ENCODE measurements around the gene ZNF346. TPM values are rescaled to one million over a fixed set of nuclear protein-coding genes. Genes with fewer than 3 reads are reported as not detected.
"Not testable (repeated sequence)": the region's sequence is repeated elsewhere in the genome, so short reads cannot be mapped to it uniquely, and the experiment has no call there.

Gene ZNF346
- total RNA-seq, 4 donors from 2014 or later, result 8.4 to 21.6 (median 16.3) TPM

DNA sequence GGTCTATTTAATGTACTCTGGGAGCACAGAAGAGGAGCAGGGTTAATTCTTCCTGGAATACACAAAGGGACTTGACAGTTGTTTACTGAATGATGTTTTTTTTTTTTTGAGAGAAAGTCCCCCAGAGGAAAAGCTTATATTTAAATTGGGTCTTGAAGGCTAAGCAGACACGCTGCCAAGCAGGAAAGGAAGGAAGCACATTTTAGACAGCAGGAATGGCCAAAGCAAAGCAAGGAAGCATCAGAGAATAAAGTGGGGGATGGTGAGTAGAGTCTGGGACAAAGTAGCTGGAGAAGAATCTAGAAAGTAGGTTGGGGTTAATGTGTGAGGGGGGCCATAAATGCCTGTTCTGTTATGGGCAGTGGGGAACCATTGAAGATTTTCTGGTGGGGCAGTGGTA, 21.5 kb downstream of the ZNF346 start:
- TF ChIP-seq POLR2A (IDR thresholded peaks at IDR 0.05), result no peak
- TF ChIP-seq, protein P1, sequence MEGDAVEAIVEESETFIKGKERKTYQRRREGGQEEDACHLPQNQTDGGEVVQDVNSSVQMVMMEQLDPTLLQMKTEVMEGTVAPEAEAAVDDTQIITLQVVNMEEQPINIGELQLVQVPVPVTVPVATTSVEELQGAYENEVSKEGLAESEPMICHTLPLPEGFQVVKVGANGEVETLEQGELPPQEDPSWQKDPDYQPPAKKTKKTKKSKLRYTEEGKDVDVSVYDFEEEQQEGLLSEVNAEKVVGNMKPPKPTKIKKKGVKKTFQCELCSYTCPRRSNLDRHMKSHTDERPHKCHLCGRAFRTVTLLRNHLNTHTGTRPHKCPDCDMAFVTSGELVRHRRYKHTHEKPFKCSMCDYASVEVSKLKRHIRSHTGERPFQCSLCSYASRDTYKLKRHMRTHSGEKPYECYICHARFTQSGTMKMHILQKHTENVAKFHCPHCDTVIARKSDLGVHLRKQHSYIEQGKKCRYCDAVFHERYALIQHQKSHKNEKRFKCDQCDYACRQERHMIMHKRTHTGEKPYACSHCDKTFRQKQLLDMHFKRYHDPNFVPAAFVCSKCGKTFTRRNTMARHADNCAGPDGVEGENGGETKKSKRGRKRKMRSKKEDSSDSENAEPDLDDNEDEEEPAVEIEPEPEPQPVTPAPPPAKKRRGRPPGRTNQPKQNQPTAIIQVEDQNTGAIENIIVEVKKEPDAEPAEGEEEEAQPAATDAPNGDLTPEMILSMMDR (IDR thresholded peaks at IDR 0.05), result no peak
- DNase-seq (ENCODE audit: low spot score in 2 of 2), result no peak
- H3K4me3 ChIP-seq (ENCODE audit: low read depth, poor library complexity, severe bottlenecking), result no peak overlapping the region
- WGBS, 2 donors, result 81 to 83% methylated on average over 1 of the region's 1 CpG
- intact Hi-C loops (cut with DNase I; ENCODE audit: low total_unique reads), result no loop called here

DNA sequence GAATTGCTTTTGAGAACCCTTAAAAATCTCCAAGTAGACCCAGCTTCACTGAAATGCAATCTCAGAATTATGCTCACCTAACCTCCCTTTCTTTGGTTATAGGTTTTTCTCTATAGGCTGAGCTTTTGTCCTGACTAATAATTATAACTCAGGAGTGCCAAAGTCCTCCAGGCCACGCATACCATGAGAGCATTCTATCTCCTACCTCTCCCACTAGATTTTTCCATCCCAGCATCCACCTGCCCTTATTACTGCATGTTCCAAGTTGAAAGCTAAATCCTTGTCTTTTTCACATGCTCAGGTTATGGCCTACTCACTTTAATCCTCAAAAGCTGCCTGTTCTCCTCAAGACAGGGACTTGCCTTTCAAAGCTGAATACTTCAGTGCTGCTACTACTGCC, 22.1 kb downstream of the ZNF346 start:
- intact Hi-C loops (cut with DNase I; ENCODE audit: low total_unique reads), result no loop called here
- TF ChIP-seq POLR2A (IDR thresholded peaks at IDR 0.05), result no peak
- TF ChIP-seq, protein P1 (IDR thresholded peaks at IDR 0.05), result no peak
- no peak for DNase-seq (ENCODE audit: low spot score in 2 of 2)
- H3K4me3 ChIP-seq (ENCODE audit: low read depth, poor library complexity, severe bottlenecking), result no peak overlapping the region
- WGBS, 2 donors, result 86 to 88% methylated on average over 1 of the region's 1 CpG

DNA sequence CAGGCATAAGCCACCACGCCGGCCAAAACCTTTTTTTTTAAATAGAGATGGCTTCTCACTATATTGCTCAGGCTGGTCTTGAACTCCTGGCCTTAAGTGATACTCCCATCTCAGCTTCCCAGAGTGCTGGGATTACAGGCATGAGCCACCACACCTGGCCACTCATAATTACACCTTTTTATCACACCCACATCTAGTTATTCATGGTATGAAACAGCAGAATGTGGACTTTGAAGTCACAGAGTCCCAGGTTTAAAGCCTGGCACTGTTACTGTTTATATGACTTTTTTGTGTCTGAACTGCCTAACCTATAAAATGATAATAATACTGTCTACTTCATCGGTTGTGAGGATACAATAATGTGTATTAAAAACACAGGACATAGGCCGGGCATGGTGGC, 23.1 kb downstream of the ZNF346 start:
- TF ChIP-seq POLR2A (IDR thresholded peaks at IDR 0.05), result no peak
- TF ChIP-seq, protein P1 (IDR thresholded peaks at IDR 0.05), result no peak

DNA sequence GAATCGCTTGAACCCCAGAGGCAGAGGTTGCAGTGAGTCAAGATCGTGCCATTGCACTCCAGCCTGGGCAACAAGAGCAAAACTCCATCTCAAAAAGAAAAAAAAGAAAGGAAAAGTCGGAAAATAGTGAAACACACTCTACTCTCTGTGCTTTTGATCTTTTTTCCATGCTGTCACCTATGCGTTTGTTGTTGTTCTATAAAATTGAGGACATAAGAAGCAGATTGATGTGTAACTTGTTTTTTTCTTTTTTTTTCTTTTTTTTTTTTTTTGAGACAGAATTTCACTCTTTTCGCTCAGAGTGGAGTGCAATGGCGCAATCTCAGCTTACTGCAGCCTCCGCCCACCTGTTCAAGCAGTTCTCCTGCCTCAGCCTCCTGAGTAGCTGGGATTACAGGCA, 26.0 kb downstream of the ZNF346 start:
- DNase-seq (ENCODE audit: low spot score in 2 of 2); intact Hi-C loops (cut with DNase I; ENCODE audit: low total_unique reads): not testable (repeated sequence)
- WGBS, 2 donors, result 95 to 98% methylated on average over 7 of the region's 7 CpGs

More for the DNA sequence above, 23.1 kb downstream of the ZNF346 start:
- no peak overlapping the region for H3K4me3 ChIP-seq (ENCODE audit: low read depth, poor library complexity, severe bottlenecking)
- WGBS, 2 donors, result 92 to 96% methylated on average over 4 of the region's 4 CpGs
- intact Hi-C loops (cut with DNase I; ENCODE audit: low total_unique reads), result no loop called here
- DNase-seq (ENCODE audit: low spot score in 2 of 2), result no peak

DNA sequence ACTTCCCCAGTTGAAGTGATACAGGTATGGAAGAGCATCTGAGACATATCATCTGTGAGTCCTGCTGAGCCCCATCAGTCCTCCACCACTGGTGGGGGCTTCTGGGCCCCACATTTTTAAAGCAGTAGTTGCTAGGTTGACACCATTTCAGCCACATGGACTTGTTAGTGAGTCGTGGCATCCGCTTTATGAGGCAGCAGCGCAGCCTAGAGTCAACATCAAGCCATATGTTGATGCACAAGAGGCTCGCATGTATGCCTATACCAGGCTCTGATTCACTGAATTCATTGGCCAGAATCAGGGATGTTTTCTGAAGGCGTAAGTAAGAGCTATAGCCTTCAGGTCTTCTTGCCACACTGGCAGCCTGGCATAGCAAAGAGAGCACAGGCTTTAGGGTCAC, 26.8 kb downstream of the ZNF346 start:
- H3K4me3 ChIP-seq (ENCODE audit: low read depth, poor library complexity, severe bottlenecking), result no peak overlapping the region
- intact Hi-C loops (cut with DNase I; ENCODE audit: low total_unique reads), result no loop called here
- TF ChIP-seq, protein P1 (IDR thresholded peaks at IDR 0.05), result no peak
- TF ChIP-seq POLR2A (IDR thresholded peaks at IDR 0.05), result no peak
- 92 to 93% methylated on average over 5 of the region's 5 CpGs for WGBS, 2 donors
- DNase-seq (ENCODE audit: low spot score in 2 of 2), result no peak

More for the DNA sequence above, 26.0 kb downstream of the ZNF346 start:
- H3K4me3 ChIP-seq (ENCODE audit: low read depth, poor library complexity, severe bottlenecking), result not testable (repeated sequence)

DNA sequence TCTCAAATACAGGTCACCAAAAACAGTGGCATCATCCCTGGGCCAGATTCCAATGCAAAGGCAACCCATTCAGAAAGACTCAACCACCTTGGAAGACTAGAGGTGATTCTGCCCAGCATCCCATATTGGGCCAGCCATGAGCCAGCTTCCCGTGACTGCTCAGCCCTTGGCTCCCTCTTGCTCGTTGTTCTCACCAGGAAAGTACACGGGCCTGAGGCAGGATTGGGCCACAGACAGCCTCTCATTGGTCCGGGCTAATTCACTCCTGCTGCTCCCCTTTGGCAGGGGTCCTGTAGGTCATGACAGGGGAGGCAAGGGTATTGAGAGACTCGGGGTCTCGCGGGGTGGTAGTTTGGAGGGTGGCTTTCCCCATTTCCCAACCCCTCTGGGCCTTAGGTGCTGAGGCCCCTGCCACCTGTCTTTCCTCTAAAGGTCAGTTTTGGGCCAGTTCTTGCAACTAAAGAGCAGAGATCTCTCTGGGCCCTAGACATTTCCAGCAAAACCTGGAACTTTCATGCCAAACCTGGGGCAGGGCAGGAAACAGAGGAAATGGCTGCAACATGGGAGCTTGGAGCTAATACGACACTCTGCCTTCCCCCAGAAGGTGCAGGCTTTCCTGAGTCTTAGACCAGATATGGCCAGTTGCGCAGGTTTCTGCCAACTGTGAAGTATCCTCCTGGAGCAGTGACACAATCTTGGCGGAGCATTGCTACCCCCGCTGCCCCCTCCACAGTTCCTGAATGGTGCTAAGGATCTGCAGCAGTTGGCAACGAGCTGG, 42.2 kb downstream of the ZNF346 start:
- no peak for DNase-seq (ENCODE audit: low spot score in 2 of 2)
- H3K4me3 ChIP-seq (ENCODE audit: low read depth, poor library complexity, severe bottlenecking), result no peak overlapping the region
- WGBS, 2 donors, result 83 to 86% methylated on average over 12 of the region's 12 CpGs
- no peak for TF ChIP-seq POLR2A (IDR thresholded peaks at IDR 0.05)
- TF ChIP-seq, protein P1 (IDR thresholded peaks at IDR 0.05), result no peak
- intact Hi-C loops (cut with DNase I; ENCODE audit: low total_unique reads), result no loop called here

Measured in lower leg skin (tissue), 4 donors.